Measurements from ENCODE around the gene RPS6KB2.
A peak's percentile ranks its signal among the peaks of the same experiment; 100 is the strongest.
"Not testable (repeated sequence)": the region's sequence is repeated elsewhere in the genome, so short reads cannot be mapped to it uniquely, and the experiment has no call there.

RPS6KB2 gene

GRCh38 chr11:67397986-67398660, 30.2 kb upstream of the RPS6KB2 start:
- DNase-seq: no peak

GRCh38 chr11:67398661-67399563, 29.4 kb upstream of the RPS6KB2 start:
- no peak for DNase-seq

- DNase-seq: peak in 1 of 5 experiments; percentile 43
Observed at GRCh38 chr11:67400251-67400941, 27.9 kb upstream of the RPS6KB2 start.

GRCh38 chr11:67400942-67401494, 27.3 kb upstream of the RPS6KB2 start:
- no peak for DNase-seq

GRCh38 chr11:67401495-67402191, 26.7 kb upstream of the RPS6KB2 start, which contains the start of gene PPP1CA:
Gene PPP1CA, minus strand, starts transcription at chr11:67401858. Its CDS starts 76 bp downstream, at chr11:67401782.
- peak; percentile 85 to 93 (median 88) for DNase-seq

DNA sequence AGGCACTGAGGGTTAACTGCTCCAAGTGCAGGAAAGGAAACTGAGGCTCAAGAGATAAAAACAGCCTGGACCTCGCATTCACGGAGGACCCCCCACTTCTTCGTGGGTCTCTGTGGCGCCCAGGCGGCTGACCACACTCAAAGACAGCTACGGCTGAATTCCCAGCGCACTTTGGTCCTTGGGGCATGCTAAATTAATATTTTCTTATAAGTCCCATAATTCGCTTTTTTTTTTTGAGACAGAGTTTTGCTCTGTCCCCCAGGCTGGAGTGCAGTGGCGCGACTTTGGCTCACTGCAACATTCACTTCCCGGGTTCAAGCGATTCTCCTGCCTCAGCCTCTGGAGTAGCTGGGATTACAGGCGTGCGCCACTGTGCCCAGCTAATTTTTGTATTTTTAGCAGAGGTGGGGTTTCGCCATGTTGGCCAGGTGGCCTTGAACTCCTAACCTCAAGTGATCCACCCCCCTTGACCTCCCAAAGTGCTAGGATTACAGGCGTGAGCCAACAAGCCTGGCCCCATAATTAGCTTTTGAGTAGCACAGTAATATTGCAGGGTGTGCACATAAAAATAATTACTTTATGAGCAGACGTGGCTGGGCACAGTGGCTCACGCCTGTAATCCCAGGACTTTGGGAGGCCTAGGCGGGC, 26.0 kb upstream of the RPS6KB2 start:
- DNase-seq: not testable (repeated sequence)

- DNase-seq: not testable (repeated sequence)
Observed at GRCh38 chr11:67403085-67403484, 25.2 kb upstream of the RPS6KB2 start.

GRCh38 chr11:67404515-67405195, 23.6 kb upstream of the RPS6KB2 start:
- DNase-seq: peak in 2 of 5 experiments; percentile 66 to 83

GRCh38 chr11:67405196-67405567, 23.1 kb upstream of the RPS6KB2 start:
- peak in 1 of 5 experiments; percentile 49 for DNase-seq

- no peak for DNase-seq
Observed at GRCh38 chr11:67405688-67406339, 22.5 kb upstream of the RPS6KB2 start.

DNA sequence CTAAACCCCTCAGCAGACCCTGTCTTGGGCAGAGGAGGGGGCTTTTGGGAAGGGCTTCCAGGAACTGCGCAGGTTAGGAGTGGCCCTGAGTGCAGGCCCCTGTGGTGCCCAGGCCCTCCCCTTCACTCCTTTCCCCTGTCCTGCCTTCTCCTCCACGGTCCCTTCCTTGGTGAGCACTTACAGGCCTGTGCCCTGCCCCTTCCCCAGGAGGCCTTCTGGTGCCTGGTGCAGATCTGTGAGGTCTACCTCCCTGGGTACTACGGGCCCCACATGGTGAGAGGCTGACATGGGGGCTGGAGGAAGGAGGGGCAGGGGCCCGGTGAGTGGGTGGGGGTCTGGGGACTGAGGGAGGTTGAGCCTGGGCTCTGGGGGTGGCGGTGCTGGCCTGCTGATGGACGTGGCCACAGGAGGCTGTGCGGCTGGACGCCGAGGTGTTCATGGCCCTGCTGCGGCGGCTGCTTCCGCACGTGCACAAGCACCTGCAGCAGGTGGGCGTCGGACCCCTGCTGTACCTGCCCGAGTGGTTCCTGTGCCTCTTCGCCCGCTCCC, 21.8 kb upstream of the RPS6KB2 start:
- no peak for DNase-seq

GRCh38 chr11:67406969-67407687, 21.2 kb upstream of the RPS6KB2 start:
- DNase-seq: peak in 1 of 5 experiments; percentile 42

DNA sequence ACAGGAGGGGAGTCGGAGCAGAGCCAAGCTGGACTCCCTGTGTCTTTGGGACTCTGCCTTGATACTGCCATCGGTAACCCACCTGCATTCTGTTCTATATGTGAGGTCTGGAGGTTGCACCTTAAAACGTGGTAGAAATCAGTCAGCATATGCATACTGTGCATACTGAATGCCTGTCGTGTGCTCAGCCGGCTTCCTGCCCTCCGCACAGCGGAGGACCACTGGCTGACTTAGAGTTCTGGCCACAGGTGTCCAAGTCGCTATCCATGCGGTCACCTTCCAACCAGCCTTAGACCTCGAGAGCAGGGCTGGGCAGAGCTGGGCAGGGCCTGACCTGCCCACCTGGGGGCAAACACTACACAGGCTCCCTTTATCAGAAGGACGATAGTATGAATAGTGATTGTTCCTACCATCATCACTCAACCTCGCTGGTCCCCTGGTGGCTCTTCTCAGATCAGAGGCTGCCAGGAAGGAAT, 20.6 kb upstream of the RPS6KB2 start:
- peak in 1 of 5 experiments; percentile 65 for DNase-seq

DNA sequence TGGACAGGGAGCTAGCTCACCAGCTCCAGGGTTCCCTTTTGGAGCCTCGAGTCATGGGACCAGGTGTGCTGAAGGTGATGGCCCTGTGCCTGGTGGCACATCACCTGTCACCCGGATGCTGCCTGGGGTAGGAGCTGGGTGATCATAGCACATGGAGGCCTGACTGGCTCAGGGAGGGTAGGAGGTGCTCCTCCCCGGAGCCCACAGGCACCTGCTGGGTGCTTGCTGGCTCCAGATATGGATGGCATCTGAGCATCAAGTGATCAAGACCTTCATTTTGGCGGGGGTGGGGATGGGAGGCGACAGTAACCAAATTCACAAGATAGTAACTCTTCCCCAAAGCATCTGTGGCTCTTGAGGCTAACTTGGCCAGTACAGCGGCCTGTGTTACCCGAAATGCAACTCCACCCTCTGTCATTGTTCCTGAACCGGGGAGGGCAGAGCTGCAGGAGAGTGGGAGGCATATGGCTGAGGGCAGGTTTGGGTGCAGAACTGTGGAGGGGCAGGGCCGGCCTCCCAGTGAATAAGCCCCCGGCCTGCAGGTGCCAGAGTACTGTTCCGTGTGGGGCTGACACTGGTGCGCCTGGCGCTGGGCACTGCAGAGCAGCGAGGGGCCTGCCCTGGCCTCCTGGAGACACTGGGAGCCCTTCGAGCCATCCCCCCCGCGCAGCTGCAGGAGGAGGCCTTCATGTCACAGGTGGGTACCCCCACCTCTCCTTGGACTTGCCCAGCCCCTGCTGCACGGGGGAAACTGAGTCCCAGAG, 19.7 kb upstream of the RPS6KB2 start:
- DNase-seq: peak in 1 of 5 experiments; percentile 63

GRCh38 chr11:67409261-67409666, 19.0 kb upstream of the RPS6KB2 start:
- peak; percentile 34 to 96 (median 66) for DNase-seq

DNA sequence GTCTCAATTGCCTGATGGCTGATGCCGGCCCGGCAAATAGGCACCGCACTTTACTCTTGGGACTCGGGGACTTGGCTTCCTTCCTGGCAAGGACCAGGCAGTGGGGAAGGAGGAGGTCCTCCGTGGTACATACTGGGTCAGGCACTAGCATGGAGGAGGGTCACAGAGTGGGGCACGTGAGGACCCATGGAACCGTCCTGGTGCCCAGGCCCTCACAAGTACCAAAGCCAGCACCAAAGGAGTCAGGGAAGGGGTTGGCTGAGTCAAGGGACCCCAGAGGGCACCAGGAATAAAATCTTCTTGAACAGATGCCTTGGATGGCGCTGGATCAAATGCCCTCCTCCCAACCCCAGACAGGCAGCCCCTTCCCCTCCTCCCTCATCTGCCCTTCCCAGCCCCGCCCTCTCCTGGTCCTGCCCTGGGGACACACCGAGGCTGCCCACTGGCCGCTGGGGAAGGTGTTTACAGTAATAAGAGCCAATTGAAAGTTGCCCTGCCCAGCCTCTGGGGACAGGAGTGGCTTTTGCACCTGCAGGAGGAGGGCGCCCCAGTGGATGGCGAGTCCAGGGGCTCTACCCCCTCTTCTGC, 18.4 kb upstream of the RPS6KB2 start:
- DNase-seq: no peak

GRCh38 chr11:67410369-67410831, 17.9 kb upstream of the RPS6KB2 start:
- DNase-seq: no peak
